Activated CD4-positive, alpha-beta T cell treated with anti-CD3 and anti-CD28 coated beads, Interleukin-2, amount 10 ng/mL, durations not matched to agents 7 days and 5 days (primary cell): ENCODE measurements around the gene TTC13. TPM values are rescaled to one million over a fixed set of nuclear protein-coding genes. Genes with fewer than 3 reads are reported as not detected.
A peak's percentile ranks its signal among the peaks of the same experiment; 100 is the strongest.
"Not testable (repeated sequence)": the region's sequence is repeated elsewhere in the genome, so short reads cannot be mapped to it uniquely, and the experiment has no call there.

Experiments used
- CTCF ChIA-PET: fragments of 350-600 bp; sonication (Branson Sonifier 250); formaldehyde crosslinking; loops from one replicate; lab custom pipeline; 2021; ENCODE audit warnings: antibody characterized with exemption; lab: Charles Lee
- POLR2A ChIA-PET: fragments of 350-600 bp; sonication (Branson Sonifier 250); formaldehyde crosslinking; loops from one replicate; lab custom pipeline; 2021; ENCODE audit warnings: antibody characterized with exemption; lab: Charles Lee
- DNase-seq: peaks from one replicate; pipeline ENCODE4 v3.0.0-alpha.2; 2020
- H3K27ac Mint-ChIP-seq: one replicate; pipeline ENCODE4 v1.8.0; 2021; ENCODE audit warnings: mild to moderate bottlenecking, moderate library complexity, mixed read lengths
- H3K27me3 Mint-ChIP-seq: one replicate; pipeline ENCODE4 v1.8.0; 2021; ENCODE audit warnings: mixed read lengths
- H3K36me3 Mint-ChIP-seq: one replicate; pipeline ENCODE4 v1.8.0; 2021; ENCODE audit warnings: low read depth, mixed read lengths
- H3K4me1 Mint-ChIP-seq: one replicate; pipeline ENCODE4 v1.8.0; 2021; ENCODE audit warnings: mixed read lengths
- H3K4me3 Mint-ChIP-seq: one replicate; pipeline ENCODE4 v1.8.0; 2021; ENCODE audit warnings: mild to moderate bottlenecking, moderate library complexity, mixed read lengths
- H3K9me3 Mint-ChIP-seq: one replicate; pipeline ENCODE4 v1.8.0; 2021; ENCODE audit warnings: mixed read lengths
- total RNA-seq, 2 experiments: library from RNA; stranded (reverse); gene quantifications; one replicate each; pipeline ENCODE4 v1.2.3, GENCODE V29; 2021

Gene TTC13
- total RNA-seq, 2 experiments from 2014 or later = 35.4 to 39.2 TPM

DNA sequence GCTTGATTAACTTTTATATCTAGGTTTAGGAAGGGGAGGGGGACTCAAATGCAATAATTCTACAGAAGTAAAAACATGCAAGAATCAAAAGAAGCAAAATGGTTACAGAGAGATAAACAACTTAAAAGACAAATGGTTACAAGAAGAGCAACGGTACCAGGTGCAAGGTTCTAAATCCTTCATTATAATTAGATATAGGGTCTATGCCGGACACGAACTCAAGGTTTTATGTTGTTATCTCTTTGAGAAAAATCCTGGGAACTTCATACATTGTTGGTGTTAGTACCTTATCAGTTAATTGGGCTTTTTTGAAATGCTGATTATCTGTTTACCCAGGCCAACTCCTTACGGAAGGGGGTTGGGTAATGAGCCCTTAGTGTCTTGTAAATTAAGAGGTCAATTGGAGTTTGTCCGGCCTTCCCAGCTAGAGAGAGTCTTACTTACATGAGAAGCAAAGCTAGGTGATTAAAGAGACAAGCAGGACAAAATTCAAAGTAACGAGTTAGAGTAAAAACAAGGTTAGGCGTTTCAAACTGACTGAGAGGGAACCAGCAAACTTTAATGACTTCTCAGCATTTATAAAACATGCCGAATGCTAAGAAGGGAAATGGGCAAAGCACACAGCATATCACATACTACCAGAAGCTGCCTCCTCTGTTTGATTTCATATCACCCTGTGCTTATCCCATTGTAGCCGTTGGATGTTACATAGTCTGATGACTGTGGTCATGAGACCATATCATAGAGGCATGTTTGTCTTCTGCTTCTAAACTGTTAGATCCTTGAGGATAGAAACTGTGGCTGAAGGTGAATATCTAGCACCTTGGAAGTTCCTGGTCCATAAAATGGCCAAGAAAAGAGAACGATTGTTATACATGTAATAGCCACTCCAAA is 6.2 kb upstream of the TTC13 start:
- DNase-seq, H3K4me3 Mint-ChIP-seq, H3K9me3 Mint-ChIP-seq, H3K36me3 Mint-ChIP-seq, H3K27me3 Mint-ChIP-seq, CTCF ChIA-PET, POLR2A ChIA-PET: not testable (repeated sequence)
- Mint-ChIP-seq H3K4me1 (peaks cover 13% of the 10 kb centered on the region), H3K27ac (peak overlapping the region; percentile 27)

DNA sequence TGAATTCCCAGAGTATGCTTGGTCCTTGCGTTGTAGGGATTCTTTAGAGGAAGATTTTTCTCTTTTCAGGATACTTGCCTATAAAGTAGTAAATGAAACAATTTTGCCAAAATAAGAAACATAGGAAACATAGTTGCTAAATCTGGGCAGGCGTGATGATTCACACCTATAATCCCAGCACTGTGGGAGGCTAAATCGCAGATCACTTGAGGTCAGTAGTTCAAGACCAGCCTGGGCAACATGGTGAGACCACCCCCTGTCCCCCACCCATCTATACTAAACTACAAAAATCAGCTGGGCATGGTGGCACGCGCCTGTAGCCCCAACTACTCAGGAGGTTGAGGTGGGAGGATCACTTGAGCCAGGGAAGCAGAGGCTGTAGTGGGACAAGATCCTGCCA is 5.2 kb upstream of the TTC13 start:
- no peak overlapping the region for H3K4me3 Mint-ChIP-seq
- H3K9me3 Mint-ChIP-seq = no peaks in the 10 kb centered on the region
- no peaks in the 10 kb centered on the region for H3K27me3 Mint-ChIP-seq
- peaks cover 13% of the 10 kb centered on the region for H3K4me1 Mint-ChIP-seq
- CTCF ChIA-PET = no interaction called here
- no peak for DNase-seq
- peaks cover 8% of the 10 kb centered on the region for H3K36me3 Mint-ChIP-seq
- POLR2A ChIA-PET = no interaction called here
- H3K27ac Mint-ChIP-seq = no peak overlapping the region

- DNase-seq = no peak
- ChIA-PET POLR2A (no interaction called here), CTCF (no interaction called here)
- Mint-ChIP-seq H3K4me3 (no peak overlapping the region), H3K27me3 (no peaks in the 10 kb centered on the region), H3K9me3 (no peaks in the 10 kb centered on the region), H3K27ac (no peak overlapping the region), H3K36me3 (peaks cover 8% of the 10 kb centered on the region), H3K4me1 (peaks cover 14% of the 10 kb centered on the region)
Observed at GRCh38 chr1:230982696-230983095, 4.0 kb upstream of the TTC13 start.

GRCh38 chr1:230979952-230980351 is 1.3 kb upstream of the TTC13 start:
- Mint-ChIP-seq H3K4me1 (peaks cover 31% of the 10 kb centered on the region), H3K36me3 (peaks cover 25% of the 10 kb centered on the region), H3K4me3 (peak overlapping the region; percentile 94), H3K27ac (no peak overlapping the region), H3K9me3 (no peaks in the 10 kb centered on the region), H3K27me3 (no peaks in the 10 kb centered on the region)
- ChIA-PET POLR2A (no interaction called here), CTCF (interaction anchor here (1.6 to 1.9 kb wide), 2 partner anchors 8 to 10 kb away, joined by 5 to 14 read pairs; no protein-coding TSS in a partner anchor)
- DNase-seq = no peak

DNA sequence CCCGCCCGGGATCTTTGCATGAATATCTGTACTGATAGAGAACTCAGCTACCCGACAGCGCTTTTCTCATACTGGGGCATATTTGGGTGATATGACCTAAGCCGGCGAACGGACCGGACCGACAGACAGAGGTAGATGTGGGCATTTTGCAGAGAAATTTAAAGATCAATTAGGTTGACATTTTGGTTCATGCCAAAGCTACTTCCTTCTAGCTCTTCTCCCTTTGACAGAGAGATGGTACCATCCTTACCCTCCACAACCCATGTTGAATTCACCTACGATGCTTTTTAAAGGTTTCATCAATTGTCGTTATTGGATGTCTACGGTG is 692 bp upstream of the TTC13 start:
- Mint-ChIP-seq H3K36me3 (peaks cover 29% of the 10 kb centered on the region), H3K27me3 (no peaks in the 10 kb centered on the region), H3K9me3 (no peaks in the 10 kb centered on the region), H3K4me3 (peak overlapping the region; percentile 94), H3K4me1 (peaks cover 32% of the 10 kb centered on the region), H3K27ac (no peak overlapping the region)
- CTCF ChIA-PET = interaction anchor here (1.6 to 1.9 kb wide), 2 partner anchors 9 kb away, joined by 5 to 14 read pairs; no protein-coding TSS in a partner anchor
- POLR2A ChIA-PET = no interaction called here
- no peak for DNase-seq

DNA sequence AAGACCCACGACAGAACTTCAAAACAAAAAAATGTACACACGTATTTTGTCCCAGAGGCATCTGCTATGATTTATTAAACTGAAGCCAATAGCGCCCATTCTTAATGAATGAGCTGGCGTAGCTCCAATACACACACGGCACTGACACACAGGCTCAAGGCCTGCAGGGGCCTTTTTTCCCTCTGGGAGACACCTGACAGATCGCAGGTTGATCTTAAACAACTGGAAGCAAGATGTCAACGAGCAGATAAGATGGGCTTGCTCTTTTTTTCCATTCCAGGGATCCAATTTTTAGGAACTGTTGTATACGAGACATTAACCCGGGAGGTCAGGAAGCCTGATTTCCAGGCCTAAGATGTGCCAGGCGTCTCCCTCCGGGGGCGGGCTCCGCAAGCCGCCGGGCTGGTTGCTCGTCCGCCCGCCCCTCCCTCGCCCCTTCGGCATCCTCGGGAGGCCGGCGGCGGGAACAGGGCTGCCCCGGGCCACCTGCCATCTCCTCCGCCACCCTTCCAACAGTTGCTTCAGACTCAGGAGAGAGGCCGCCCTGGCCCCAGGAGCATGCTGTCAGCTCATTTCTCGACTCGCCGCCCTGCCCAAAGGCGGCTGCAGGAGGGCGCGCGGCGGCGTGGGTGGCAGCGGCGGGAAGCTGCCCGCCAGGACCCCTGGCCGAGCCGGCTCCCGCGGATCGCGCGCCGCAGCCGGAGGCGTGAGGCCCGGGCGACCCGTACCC is 735 bp downstream of the TTC13 start:
- Mint-ChIP-seq H3K4me1 (peaks cover 42% of the 10 kb centered on the region), H3K4me3 (peak overlapping the region; percentile 98), H3K36me3 (peaks cover 37% of the 10 kb centered on the region), H3K9me3 (no peaks in the 10 kb centered on the region), H3K27ac (peak overlapping the region; percentile 98), H3K27me3 (no peaks in the 10 kb centered on the region)
- ChIA-PET POLR2A (no interaction called here), CTCF (interaction anchor here (0.7 to 1.9 kb wide), 4 partner anchors 8 to 462 kb away, joined by 3 to 14 read pairs (median 4); no protein-coding TSS in a partner anchor)
- peak; percentile 28 for DNase-seq

GRCh38 chr1:230976825-230977747 is 1.6 kb downstream of the TTC13 start:
- CTCF ChIA-PET = interaction anchor here (0.7 to 2.2 kb wide), 3 partner anchors 12 to 461 kb away, joined by 3 to 7 read pairs (median 3); no protein-coding TSS in a partner anchor
- Mint-ChIP-seq H3K4me3 (peak overlapping the region; percentile 98), H3K36me3 (peaks cover 37% of the 10 kb centered on the region), H3K27ac (peak overlapping the region; percentile 98), H3K4me1 (peaks cover 50% of the 10 kb centered on the region), H3K27me3 (no peaks in the 10 kb centered on the region), H3K9me3 (no peaks in the 10 kb centered on the region)
- POLR2A ChIA-PET = no interaction called here
- DNase-seq = peak; percentile 42

DNA sequence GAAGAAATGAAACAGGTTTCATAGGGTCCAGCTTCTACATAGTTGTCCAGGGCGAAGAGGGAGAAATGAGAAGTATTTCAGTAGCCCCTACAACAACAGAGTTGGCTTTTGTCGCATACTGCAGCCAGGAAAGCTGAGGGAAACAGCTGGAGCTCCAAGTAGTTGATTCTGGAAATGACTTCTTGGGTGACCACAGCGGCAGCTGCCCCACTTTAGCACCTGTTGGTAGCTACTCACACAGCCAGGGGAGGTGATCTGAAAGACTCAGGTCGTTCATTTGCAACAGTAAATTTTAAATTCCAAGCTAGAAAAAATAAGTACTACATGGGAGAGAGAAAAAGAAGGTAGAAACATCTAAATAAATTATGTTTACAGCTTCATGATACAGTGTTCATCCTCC is 2.3 kb downstream of the TTC13 start:
- Mint-ChIP-seq H3K27ac (peak overlapping the region; percentile 98), H3K27me3 (no peaks in the 10 kb centered on the region), H3K36me3 (peaks cover 43% of the 10 kb centered on the region), H3K4me3 (peak overlapping the region; percentile 98), H3K9me3 (no peaks in the 10 kb centered on the region), H3K4me1 (peaks cover 57% of the 10 kb centered on the region)
- DNase-seq = no peak
- ChIA-PET POLR2A (no interaction called here), CTCF (interaction anchor here (1.3 to 2.2 kb wide), 2 partner anchors 13 to 15 kb away, joined by 3 to 7 read pairs; no protein-coding TSS in a partner anchor)

DNA sequence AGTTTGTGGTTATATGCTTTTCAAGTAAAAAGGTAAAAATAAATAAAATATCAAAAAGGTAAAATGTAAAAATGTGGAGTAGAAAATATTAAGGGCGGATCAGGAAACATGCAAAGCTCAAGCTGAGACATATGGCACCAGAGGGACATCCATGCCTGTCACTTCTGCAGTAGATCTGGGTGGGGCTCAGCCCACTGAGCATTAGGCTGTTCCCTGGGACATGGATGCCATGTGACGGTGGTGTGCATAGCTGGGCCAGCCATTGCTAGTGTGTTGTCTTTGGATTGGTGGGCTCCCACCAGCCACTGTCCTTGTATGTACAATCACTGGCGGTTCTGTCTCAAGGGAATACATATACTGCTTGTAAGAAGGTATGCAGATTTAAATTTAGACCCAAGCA is 3.0 kb downstream of the TTC13 start:
- no peak for DNase-seq
- Mint-ChIP-seq H3K27ac (no peak overlapping the region), H3K4me1 (peaks cover 59% of the 10 kb centered on the region), H3K27me3 (no peaks in the 10 kb centered on the region), H3K36me3 (peaks cover 44% of the 10 kb centered on the region), H3K9me3 (no peaks in the 10 kb centered on the region), H3K4me3 (no peak overlapping the region)
- ChIA-PET POLR2A (no interaction called here), CTCF (interaction anchor here (1.3 to 2.2 kb wide), 2 partner anchors 13 to 16 kb away, joined by 3 to 7 read pairs; no protein-coding TSS in a partner anchor)

- Mint-ChIP-seq H3K27me3 (no peaks in the 10 kb centered on the region), H3K9me3 (no peaks in the 10 kb centered on the region), H3K27ac (peak overlapping the region; percentile 88), H3K36me3 (peaks cover 53% of the 10 kb centered on the region), H3K4me3 (peak overlapping the region; percentile 32), H3K4me1 (peaks cover 69% of the 10 kb centered on the region)
- POLR2A ChIA-PET = interaction anchor here (0.6 kb wide), 1 partner anchor 34 kb away, joined by 3 read pairs; no protein-coding TSS in a partner anchor
- CTCF ChIA-PET = interaction anchor here (0.7 to 1.1 kb wide), 2 partner anchors 22 to 24 kb away, joined by 3 read pairs; no protein-coding TSS in a partner anchor
- DNase-seq = peak; percentile 86
Observed at GRCh38 chr1:230972855-230973271, 5.8 kb downstream of the TTC13 start.

GRCh38 chr1:230971771-230972170 is 6.9 kb downstream of the TTC13 start:
- POLR2A ChIA-PET = no interaction called here
- Mint-ChIP-seq H3K27me3 (no peaks in the 10 kb centered on the region), H3K4me3 (no peak overlapping the region)

GRCh38 chr1:230970432-230970831 is 8.2 kb downstream of the TTC13 start:
- no peak overlapping the region for H3K4me3 Mint-ChIP-seq
- peak overlapping the region; percentile 28 for H3K27ac Mint-ChIP-seq

More at GRCh38 chr1:230971771-230972170, 6.9 kb downstream of the TTC13 start:
- Mint-ChIP-seq H3K9me3 (no peaks in the 10 kb centered on the region), H3K27ac (peak overlapping the region; percentile 88), H3K36me3 (peaks cover 43% of the 10 kb centered on the region), H3K4me1 (peaks cover 59% of the 10 kb centered on the region)
- no peak for DNase-seq
- CTCF ChIA-PET = interaction anchor here (0.6 kb wide), 1 partner anchor 183 kb away, joined by 4 read pairs; no protein-coding TSS in a partner anchor

More at GRCh38 chr1:230970432-230970831, 8.2 kb downstream of the TTC13 start:
- peaks cover 30% of the 10 kb centered on the region for H3K36me3 Mint-ChIP-seq
- H3K9me3 Mint-ChIP-seq = no peaks in the 10 kb centered on the region
- ChIA-PET POLR2A (no interaction called here), CTCF (interaction anchor here (2.6 kb wide), 1 partner anchor 8 kb away, joined by 14 read pairs; the partner anchor contains the start of genes ARV1 and TTC13)
- H3K27me3 Mint-ChIP-seq = no peaks in the 10 kb centered on the region
- DNase-seq = no peak
- H3K4me1 Mint-ChIP-seq = peaks cover 46% of the 10 kb centered on the region
